Stimulated activated CD8-positive, alpha-beta memory T cell treated with anti-CD3 and anti-CD28 coated beads, Interleukin-4, amount 100 ng/mL, for 1 hour (primary cell): Measurements from ENCODE around the gene PTPN11.

ENCODE experiments used
- DNase-seq, 2 donors: peaks; one replicate each; pipeline ENCODE4 v3.0.0-alpha.2; 2020; ENCODE audit warnings: low read depth in 2 of 2, low spot score in 1 of 2

Gene PTPN11

DNA sequence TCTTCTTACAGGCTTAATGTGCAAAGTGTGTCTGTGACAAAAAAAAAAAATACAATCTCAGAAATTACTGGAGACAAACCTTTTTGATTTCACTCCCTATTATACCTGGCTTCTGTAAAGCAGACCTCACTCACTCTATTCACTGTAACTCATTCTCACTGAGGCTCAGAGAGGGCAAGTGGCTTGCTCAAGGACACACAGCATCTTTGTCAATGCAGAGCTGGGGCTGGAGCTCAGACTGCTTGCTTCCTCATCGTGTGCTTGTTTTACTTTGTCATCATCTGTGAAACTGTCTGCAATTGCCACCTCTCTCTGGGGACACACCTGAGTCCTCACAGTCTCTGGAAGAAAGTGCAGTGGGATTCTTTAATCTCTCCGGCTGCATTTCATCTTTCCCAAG lies 120.0 kb downstream of the PTPN11 start:
- no peak for DNase-seq

- no peak for DNase-seq
Measured at GRCh38 chr12:112539221-112539620, 120.5 kb downstream of the PTPN11 start.

GRCh38 chr12:112540021-112540420 lies 121.3 kb downstream of the PTPN11 start:
- no peak for DNase-seq

DNA sequence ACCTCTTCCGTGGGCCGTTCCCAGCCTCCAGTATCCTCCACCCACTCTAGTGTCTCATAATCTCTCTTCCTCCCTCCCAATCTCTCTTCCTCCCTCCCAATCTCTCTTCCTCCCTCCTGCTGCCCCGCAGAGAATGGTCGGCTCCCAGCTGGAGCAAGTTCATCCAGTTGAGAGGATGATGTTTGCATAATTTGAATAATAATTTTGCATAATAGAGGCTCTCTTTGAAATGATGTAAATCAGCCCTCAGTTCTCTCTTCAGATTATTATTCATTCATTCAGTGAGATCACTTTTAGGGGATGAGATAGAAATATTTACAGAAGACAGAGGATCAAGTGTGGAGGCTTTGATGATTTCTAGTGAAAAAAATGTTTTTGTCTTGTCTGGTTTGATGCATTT lies 125.0 kb downstream of the PTPN11 start:
- DNase-seq: no peak

GRCh38 chr12:112546339-112546738 lies 127.6 kb downstream of the PTPN11 start:
- DNase-seq: no peak

GRCh38 chr12:112546996-112547395 lies 128.2 kb downstream of the PTPN11 start:
- DNase-seq: no peak

DNA sequence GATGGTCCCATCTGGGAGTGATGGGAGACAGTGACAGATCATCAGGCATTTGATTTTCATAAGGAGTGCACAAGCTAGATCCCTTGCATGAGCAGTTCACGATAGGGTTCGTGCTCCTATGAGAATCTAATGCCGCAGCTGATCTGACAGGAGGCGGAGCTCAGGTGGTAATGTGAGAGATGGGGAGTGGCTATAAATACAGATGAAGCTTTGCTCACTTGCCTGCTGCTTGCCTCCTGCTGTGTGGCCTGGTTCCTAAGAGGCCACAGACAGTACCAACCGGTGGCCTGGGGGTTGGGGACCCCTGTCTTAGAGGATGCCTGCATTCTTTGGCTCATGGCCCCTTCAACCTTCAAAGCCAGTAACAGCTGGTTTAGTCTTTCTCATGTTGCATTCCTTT lies 130.3 kb downstream of the PTPN11 start:
- DNase-seq: no peak

GRCh38 chr12:112551681-112552080 lies 132.9 kb downstream of the PTPN11 start:
- DNase-seq: no peak

DNA sequence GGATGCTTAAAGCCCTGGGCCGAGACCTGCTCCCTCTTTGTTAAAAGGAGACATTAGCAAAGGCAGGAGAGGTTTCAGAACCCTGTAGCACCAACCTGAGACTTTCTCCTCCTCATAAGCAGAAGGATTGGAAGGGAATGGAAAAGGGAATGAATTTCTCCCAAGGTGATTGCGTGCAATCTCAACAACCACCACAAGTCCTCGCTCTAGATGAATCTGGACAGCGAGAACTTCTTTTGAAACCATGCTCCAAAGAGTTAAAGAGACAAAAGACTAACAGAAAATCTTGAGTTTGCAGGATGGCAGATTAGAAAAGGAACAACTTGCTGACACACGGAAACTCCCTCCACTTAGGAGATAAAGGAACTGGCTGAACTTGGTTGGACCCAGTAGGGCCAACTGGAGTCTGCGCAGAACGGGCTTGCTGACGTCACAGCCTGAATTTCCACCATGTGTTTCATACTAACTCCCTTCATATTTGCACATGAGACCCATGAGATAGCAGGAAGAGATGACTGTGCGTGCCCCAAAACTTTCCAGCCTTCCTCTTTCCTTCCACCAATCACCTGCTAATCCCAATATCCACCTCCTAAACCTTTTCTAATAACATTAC lies 137.0 kb downstream of the PTPN11 start:
- DNase-seq: no peak

GRCh38 chr12:112557951-112558630 lies 139.3 kb downstream of the PTPN11 start:
- DNase-seq: no peak
